ENCODE results near the gene MALRD1. TPM values are rescaled to one million over a fixed set of nuclear protein-coding genes. Genes with fewer than 3 reads are reported as not detected.

The MALRD1 gene
- total RNA-seq, 1 donor from 2014 or later: not detected

DNA sequence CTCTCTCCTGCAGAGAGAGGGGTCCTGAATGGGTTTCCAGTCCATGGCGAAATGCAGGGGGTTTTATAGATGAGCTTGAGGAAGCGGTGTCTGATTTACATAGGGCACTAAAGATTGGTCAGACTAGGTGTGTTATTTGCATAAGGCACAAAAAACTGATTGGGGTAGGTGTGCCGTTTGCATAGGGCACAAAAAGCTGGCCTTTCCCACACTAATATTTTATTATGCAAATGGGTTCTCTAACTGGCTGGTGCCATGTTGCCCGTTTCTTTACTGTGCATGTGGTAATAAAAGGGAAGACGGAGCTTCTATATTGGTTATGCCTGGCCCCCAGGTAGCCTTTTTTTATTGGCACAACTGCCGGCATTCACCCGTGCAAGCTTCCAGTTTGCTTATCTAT is 50.2 kb downstream of the MALRD1 start:
- ATAC-seq: no peak
- DNase-seq (ENCODE audit: low spot score): no peak

- no peak for ATAC-seq
- DNase-seq (ENCODE audit: low spot score): no peak
Observed at GRCh38 chr10:19107406-19107805, 58.8 kb downstream of the MALRD1 start.

DNA sequence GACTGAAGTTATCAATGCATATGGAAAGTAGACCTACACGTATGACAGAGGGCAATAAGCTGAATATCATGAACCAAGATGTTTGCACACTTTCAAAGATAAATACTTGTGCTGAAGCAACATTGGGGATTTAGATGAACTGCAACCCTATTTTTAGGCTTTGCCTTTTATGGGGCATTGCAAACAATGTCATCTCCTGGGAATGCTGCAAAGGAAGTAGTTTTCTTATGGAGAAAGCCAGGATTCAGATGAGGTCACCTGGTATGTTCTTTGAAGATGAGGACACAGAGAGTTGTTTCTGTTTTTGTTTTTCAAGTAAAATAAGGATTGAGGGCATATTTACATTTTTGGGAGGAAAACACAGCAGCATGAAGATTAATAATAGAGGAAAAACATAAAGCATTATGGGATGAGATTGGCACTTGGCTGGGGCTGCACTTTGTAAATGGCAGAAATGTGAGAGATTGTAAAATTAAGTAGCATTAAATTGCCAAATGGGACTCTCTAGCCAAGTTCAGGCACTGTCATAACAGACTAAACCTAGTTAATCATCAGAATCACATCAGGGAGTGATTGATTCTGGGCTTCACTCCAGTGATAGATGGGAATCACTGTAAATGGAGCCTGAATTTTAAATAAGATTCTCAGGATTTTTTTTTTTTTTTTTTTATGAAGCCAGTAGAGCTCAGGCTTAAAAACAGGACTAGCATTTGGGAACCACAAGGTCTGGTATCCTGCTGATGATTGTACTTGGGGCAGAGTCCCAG is 63.1 kb downstream of the MALRD1 start:
- DNase-seq (ENCODE audit: low spot score) (no peak), ATAC-seq (no peak)

DNA sequence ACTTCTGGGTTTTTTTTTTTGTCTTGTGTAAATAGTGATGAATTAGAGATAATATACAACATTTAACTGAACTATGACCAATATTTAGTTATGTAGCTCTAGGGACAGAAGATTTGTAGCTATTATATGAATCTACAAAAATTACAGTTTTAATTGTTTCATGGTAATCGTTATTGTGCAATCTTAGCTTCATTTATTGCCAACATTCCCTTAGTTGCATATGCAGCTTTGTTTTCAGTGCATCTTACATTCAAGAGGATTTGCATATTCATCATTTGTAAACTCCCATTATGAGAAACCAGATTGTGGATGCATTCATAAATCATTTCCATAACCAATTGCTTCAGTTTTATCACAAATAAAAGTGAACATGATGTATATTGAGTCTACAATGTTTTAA is 68.8 kb downstream of the MALRD1 start:
- ATAC-seq: no peak
- DNase-seq (ENCODE audit: low spot score): no peak

GRCh38 chr10:19119191-19119590 is 70.6 kb downstream of the MALRD1 start:
- no peak for ATAC-seq
- no peak for DNase-seq (ENCODE audit: low spot score)

GRCh38 chr10:19120381-19120908 is 71.8 kb downstream of the MALRD1 start:
- ATAC-seq: no peak
- DNase-seq (ENCODE audit: low spot score): no peak

- ATAC-seq: no peak
- DNase-seq (ENCODE audit: low spot score): no peak
Observed at GRCh38 chr10:19133992-19134391, 85.4 kb downstream of the MALRD1 start.

- no peak for DNase-seq (ENCODE audit: low spot score)
Observed at GRCh38 chr10:19142967-19143366, 94.4 kb downstream of the MALRD1 start.

DNA sequence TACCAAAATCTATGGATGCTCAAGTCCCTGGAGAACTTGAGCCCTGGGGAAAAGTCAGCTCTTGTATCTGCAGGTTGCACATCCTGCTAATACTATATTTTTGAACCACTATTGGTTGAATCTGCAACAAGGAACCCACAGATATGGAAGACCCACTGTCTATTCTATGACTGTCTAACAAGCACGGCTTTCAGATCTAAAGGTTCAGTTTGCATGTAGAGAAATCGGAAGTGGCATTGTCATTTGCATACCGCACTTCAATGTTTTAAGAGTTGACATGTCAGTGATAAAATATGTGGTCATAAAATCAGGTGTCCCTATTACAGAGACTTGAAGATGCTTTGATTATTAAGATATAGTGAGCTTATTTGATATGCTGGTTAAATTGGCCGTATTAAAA is 95.6 kb downstream of the MALRD1 start:
- ATAC-seq (no peak), DNase-seq (ENCODE audit: low spot score) (no peak)

More at GRCh38 chr10:19142967-19143366, 94.4 kb downstream of the MALRD1 start:
- no peak for ATAC-seq

DNA sequence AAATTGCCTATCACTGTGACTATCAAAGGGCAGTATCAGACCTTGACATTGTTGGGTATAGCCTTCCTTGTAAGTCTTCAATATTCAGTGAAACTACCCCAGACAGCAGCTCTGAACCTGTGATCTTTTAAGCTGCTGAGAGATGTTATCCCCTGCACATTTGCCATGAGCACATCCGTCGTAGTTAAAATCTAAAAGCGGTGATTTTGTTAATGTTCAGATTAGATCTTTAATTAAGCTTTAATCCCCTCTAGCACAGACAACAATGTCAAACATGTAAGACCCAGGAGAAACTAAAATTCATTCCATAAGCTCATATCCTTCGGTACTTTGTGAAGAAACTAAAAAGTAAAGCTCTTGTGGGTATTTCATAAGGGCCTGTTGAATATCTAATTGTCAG is 105.8 kb downstream of the MALRD1 start:
- no peak for ATAC-seq
- DNase-seq (ENCODE audit: low spot score): no peak

GRCh38 chr10:19158358-19158757 is 109.8 kb downstream of the MALRD1 start:
- ATAC-seq: no peak
- DNase-seq (ENCODE audit: low spot score): no peak

GRCh38 chr10:19158870-19159269 is 110.3 kb downstream of the MALRD1 start:
- DNase-seq (ENCODE audit: low spot score): no peak
- ATAC-seq: no peak

DNA sequence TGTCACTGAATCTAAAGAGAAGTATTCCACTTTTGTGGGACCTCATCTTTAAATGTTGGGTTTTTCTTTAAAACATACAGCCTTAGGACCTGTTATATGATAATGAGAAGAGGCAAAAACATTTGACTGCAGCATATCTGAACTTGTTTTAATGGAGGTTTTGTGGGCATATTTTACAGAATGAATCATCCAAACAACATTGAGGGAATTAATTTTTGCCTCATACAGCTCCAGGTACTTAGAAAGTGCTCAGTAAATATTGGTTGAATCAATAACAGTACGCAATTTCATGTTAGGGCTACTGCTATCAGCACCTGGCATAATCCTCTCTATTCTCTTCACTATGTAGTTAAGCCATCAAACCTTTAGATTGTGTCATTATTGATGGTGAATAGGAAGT is 115.9 kb downstream of the MALRD1 start:
- ATAC-seq (no peak), DNase-seq (ENCODE audit: low spot score) (no peak)

DNA sequence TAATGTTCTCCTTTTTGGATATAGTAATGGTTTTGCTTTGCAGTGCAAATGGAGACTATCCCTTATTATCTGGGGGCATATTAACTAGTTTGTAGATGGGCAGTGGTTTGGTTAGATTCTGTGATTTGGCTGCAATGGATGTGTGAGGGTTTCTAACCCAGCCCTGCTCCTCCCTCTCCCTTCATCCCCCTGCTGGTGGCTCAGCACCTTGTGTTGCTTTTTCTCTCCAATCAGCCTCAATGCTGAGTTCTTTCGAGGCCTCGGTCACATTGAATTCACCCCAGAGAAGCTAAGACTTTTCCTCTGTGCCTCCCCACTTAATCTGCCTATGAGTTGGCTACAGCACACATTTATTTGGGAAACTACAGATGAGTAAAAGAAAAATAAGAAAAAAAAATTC is 120.0 kb downstream of the MALRD1 start:
- ATAC-seq (no peak), DNase-seq (ENCODE audit: low spot score) (no peak)

DNA sequence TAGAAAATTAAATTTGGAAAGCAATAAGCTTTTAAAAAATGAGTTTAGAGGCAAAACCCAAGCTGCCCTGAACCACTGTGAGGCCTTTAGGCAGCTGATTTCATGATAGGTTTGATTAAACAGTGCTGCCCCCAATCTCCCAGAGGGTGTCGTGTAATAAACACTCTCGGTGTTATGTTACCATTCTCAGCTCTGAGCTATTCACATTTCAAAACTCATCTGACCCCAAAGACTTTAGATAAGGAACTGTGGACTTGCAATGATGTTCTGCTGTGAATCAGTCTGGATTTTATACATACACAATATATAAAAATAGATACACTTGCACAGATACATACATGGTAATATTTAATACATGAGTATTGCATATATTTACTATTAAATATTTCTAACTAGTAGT is 120.4 kb downstream of the MALRD1 start:
- no peak for DNase-seq (ENCODE audit: low spot score)

DNA sequence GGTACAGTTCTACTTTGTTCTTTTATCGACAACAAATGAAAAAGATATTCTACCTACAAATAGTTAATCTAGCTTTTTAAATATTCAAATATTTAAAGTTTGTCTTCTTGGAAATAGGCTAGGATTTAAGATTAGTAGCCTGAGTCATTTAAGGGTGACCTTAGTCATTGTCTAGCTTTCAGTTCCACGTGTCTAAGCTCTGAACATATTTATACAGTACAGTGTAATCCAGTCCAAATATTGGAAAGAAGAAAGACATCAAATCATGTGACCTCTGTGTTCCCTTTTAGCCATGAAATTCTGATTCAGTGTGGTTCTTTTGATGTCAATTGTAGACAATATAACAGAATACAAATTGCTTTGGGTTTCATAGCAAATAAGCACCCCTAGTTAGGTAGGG is 121.1 kb downstream of the MALRD1 start:
- no peak for DNase-seq (ENCODE audit: low spot score)
- no peak for ATAC-seq

More for the DNA sequence above, 120.4 kb downstream of the MALRD1 start:
- ATAC-seq: no peak

DNA sequence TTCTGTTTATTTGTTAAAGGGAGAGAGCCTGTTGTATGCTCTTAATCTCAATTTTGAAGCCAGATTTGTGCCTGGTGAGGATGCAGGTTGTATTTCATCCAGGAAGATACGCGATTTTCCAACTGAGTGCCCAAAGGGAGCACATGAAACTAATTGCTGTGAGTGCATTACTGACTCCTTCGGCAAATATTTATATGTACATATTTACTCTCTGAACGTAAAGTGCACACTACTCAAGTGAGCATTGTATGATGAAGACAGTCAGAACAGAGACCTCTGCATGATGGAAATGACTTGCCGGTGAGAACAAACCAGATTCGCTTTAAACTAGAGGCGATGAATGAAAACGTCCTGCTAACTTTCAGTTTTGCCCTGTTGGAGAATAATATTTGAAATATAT is 130.1 kb downstream of the MALRD1 start:
- DNase-seq (ENCODE audit: low spot score) (no peak), ATAC-seq (no peak)

DNA sequence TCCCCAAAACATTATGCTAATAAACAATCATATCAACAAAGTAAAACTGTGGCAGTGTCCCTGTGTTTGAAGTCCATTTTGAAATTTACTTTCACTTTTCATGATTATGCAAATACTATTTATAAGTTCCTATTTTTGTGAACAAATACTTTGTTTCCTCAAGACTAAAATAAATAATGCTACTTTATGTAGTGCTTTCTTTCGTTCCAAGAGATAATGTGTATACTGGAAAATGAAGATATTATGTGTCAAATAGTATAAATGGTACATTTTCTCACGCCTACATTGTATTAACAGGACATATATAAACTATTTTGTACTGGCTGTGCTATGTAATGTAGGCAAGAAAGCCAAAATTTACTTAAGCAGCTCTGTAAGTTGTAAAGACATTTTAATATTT is 136.3 kb downstream of the MALRD1 start:
- DNase-seq (ENCODE audit: low spot score) (no peak), ATAC-seq (no peak)

- no peak for DNase-seq (ENCODE audit: low spot score)
- no peak for ATAC-seq
Observed at GRCh38 chr10:19194866-19195265, 146.3 kb downstream of the MALRD1 start.

DNA sequence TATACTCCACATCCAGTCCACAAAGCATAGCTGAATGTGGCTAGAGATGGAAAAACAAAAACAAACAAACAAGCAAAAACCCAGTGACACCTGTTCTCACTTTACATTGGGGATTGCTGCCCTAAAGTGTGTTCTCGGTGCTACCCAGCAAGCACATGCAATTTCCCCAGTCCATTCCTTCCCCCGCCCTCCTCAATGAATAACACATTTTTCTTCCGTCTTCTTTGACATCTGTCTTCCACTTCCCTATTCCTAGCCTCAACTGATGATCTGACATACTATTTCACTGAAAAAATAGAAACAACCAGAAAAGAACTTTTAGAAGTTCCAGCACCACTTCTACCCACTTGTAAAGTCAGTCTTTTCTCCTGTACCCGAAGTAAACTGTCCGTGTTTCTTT is 147.1 kb downstream of the MALRD1 start:
- no peak for ATAC-seq
- DNase-seq (ENCODE audit: low spot score): no peak

DNA sequence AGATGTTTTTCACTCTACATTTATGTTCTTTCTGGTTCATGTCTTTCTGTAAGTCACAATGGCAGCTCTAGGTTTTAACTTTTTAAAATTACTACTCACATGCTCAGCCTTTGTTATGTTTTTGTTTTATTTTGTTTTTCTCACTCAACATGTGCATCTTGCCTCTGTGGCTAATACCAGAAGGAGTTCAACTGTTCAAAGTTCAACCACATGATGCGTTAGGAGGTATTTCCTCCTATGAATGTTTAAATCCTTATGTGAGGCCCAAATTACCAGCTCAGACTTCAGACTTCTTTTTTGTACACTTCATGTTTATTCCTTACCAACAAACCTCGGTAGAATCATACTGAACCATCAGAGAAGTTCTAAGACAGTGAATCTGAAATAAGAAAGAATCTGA is 151.6 kb downstream of the MALRD1 start:
- no peak for ATAC-seq
- no peak for DNase-seq (ENCODE audit: low spot score)

GRCh38 chr10:19204246-19204917 is 155.8 kb downstream of the MALRD1 start:
- DNase-seq (ENCODE audit: low spot score): no peak
- no peak for ATAC-seq

Measured in left lobe of liver (tissue), 2 donors.